ENCODE results near the gene VSIG10L2.

The VSIG10L2 gene

GRCh38 chr11:126002181-126002580, 56.3 kb downstream of the VSIG10L2 start:
- no peak for DNase-seq
